Measurements from ENCODE around the gene MAU2. TPM values are rescaled to one million over a fixed set of nuclear protein-coding genes. Genes with fewer than 3 reads are reported as not detected.
A peak's percentile ranks its signal among the peaks of the same experiment; 100 is the strongest.

Gene MAU2, protein sequence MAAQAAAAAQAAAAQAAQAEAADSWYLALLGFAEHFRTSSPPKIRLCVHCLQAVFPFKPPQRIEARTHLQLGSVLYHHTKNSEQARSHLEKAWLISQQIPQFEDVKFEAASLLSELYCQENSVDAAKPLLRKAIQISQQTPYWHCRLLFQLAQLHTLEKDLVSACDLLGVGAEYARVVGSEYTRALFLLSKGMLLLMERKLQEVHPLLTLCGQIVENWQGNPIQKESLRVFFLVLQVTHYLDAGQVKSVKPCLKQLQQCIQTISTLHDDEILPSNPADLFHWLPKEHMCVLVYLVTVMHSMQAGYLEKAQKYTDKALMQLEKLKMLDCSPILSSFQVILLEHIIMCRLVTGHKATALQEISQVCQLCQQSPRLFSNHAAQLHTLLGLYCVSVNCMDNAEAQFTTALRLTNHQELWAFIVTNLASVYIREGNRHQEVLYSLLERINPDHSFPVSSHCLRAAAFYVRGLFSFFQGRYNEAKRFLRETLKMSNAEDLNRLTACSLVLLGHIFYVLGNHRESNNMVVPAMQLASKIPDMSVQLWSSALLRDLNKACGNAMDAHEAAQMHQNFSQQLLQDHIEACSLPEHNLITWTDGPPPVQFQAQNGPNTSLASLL
- total RNA-seq, result 16.9 and 38.2 TPM in 2 replicates

DNA sequence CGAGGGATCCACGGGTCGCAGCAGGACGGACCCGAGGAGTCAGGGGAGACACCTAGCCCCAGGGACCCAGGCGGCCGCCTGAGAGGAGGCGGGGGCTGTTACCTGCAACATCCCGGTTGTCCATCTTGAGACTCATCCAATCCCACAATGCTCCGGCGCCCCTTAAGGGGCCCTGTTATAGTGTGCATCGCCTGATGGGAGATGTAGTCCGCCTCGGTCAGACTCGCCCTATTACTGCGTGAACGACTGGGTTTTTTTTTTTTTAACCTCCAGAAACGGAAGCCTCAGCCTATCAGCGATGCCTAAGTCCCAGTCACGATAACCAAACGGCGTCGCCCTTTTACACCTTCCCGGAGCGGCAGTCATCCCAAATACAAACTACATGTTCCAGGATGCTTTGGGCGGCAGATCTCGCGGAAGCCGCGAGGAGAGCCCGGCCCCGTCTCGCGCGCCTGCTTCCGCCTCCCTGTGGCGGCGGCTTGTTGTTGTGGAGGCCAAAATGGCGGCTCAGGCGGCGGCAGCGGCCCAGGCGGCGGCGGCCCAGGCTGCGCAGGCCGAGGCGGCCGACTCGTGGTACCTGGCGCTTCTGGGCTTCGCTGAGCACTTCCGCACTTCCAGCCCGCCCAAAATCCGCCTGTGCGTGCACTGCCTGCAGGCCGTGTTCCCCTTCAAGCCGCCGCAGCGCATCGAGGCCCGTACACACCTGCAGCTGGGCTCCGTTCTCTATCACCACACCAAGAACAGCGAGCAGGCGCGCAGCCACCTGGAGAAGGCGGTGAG, at the start of gene MAU2, which contains the start of gene SUGP1:
TSS of gene MAU2 (plus strand) at position 469 of the 780 bp plus-strand sequence. CDS start at position 500, 31 bp downstream.
TSS of gene SUGP1 (minus strand) at position 149 of the 780 bp plus-strand sequence. CDS start at position 136, 13 bp downstream.
- DNase-seq (ENCODE audit: low read depth in 2 of 2), result peak; percentile 73 to 92

DNA sequence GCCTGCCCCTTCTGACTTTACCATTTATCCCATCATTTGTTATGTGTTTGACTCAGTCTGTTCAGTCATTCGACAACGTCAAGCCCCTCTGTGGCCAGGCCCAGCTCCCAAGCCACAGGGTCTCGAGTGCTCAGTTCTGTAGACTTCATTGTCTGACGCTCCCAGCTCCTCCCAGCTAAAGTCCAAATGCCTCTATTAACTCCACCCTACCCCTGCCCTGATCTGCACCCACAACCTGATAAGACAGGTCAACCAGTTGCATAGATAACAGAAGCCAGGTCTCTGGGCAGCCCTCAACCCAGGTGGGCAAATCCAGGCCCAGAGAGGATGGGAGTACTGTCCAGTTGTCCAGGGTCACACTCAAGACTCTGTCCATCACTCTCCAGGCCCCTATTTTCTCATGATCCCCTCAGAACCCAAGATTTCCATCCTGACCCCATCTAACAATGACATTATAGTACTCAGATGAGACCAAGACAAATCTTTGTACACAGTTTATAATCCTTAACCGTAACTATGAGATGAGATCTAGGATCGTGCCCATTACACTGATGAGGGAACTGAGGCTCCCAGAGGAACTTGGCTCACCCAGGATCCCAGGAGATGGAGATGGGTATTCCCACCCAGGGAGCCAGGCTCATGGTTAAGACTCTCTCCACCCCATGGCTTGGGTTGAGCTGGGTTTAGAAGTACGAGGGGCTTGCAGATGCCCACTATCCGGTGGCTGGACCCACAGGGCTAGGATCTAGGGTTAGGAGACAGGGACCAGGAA, 48.6 kb upstream of the MAU2 start:
- no peak for DNase-seq (ENCODE audit: low read depth in 2 of 2)

DNA sequence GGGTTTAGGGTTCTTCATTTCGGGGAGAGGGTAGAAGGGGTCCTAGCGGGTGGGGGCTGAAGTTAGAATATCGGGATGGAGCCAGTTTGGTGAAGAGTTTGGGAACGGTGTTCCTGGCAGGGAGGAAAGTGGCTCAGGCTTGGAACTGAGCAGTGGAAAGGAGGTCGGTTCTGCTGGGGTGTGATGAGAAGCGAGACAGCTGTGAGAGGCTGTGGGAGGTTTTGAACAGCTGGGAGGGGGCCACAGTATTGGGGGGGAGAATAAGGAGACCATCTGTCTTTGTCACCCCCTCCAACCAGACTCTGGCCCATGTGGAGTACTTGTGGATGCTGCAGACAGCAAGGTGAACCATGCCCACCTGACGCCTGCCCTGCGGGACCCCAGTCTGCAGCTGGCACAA, 46.5 kb upstream of the MAU2 start:
- no peak for DNase-seq (ENCODE audit: low read depth in 2 of 2)

DNA sequence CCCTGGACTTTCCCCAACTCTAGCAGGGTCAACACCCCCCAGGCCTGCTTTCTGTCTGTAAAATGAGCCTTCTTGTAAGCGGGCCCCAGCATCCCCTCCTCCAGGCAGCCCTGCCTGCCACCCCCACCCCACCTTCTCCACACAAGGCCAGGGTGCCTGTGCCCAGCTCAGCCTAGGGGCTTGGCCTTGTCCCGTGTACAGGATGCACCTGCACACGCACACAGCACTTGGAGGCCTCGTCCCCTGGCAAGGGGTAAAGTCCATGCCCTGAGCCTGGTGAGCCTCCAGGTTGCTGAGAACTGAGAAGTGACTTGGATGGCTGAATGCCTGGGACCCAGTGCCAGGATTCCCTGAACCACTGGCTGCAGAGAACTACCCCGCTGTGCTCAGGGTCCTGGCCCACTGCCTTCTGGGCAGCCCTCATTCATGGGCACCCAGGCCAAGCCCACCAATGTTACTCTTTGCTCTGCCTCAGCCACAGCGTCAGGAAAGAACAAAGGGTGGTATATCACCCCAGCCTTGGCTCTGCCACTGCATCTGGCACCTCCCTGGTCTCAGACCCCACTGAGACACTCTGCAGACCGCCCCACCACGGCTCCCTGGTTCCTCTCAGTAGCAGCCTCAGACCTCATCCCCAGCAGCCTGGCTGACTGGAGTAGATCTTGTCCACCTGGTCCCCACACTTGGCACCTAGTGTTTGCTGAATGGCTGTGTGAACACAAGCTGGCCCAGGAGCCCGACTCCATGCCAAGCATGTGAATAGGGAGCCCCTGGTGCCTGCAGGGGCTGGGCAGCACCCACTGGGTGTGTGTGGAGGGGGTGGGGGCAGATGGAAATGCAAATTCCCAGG, 45.7 kb upstream of the MAU2 start:
- DNase-seq (ENCODE audit: low read depth in 2 of 2), result no peak

DNA sequence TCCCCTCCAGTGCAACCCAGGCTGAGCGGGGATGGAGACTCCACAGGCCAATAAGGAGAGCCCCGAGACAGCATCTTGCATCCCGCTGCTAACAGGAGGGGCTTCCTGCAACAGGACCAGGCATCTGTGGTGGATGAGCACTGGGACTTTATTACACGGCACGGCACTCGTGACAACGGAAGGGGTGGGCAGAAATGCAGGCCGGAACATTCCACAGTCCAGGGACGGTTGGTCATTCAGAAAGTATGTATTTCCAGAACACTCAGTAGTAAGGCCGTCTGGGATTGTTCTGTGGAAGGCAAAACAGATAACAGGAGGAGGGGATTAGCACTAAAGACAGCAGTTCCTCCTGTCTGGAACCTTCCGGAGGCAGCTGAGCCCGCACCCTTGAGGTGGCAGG, 44.2 kb upstream of the MAU2 start:
- DNase-seq (ENCODE audit: low read depth in 2 of 2), result no peak

DNA sequence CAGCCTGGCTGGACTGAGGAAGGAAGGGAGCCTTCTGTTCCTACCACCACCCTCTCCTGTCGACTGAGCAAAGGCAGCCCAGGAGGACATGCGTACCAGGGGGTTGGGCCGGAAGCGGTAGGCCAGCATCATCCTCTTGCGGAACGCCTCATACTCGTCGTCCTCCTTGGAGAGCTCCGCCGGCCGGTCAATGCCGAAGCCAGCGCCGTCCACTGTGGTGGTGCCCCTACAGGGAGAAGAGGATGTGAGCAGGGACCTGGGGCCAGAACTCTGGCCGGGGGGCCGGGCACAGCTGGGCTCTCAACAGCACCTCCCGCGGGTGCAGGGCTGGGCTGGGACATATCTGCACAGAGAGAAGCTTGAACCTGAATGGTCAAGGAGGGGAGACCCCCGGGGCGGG, 43.8 kb upstream of the MAU2 start:
- DNase-seq (ENCODE audit: low read depth in 2 of 2), result no peak

DNA sequence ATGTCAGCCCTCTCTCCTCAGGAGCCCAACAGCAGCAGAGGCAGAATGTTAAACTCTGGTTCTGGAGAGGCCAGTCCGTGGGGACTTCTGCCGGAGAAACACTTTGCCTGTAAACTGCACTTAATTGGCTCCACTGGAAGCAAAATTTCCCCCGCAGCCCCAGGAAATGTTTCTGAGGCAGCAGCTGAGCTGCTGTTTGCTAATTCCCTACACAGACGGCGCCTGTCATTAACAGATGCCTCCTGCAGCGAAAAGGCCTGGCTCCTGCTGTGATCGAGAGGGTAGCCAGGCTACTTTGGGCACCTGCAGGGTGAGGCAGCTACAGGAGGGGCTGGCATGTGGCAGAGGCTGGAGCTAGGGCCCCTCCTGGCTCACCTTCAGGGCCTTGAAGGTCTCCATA, 42.3 kb upstream of the MAU2 start:
- no peak for DNase-seq (ENCODE audit: low read depth in 2 of 2)

DNA sequence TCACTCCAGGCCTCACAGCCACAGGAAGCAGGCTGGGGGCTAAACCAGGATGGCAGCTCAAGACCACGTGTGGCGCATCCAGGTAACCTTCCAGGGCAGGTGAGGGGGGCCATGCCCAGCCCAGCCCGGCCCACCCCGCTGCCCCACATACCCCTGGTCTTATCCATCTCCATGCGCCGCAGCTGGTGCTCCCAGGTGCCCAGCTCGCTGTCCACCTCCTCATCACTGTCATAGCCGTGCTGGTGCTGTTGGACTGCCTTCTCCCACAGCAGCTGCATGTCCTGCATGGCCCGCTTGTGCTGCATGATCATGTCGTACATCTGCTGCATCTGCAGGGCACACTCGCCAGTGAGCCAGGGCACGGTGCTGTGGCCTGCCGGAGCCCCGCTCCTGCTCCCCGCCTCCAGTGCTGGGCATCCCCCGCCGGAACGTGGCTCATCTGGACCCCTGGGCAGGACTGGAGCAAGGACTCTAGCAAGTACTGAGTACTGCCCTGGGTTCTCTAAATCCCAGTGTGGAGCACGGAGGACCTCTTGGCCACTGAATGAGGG, 41.5 kb upstream of the MAU2 start:
- DNase-seq (ENCODE audit: low read depth in 2 of 2), result no peak

DNA sequence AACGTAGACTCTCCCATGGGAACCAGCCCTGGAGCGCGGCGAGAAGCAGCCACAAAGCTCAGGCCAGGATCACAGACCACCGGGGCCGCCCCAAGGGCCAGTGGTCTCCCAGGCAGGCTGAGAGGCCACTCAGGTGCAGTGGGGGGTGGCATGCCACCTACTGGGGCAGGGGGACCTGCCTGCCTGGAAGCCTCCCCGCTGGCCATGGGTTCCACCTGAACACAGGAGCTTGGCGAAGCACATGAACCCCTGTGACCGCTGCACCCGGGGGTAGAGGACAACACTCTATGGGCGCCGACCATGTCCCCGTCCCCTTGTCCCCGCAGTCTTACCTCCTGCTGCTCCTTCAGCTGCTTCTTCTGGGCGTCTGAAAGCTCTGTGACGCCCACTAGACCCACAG, 40.8 kb upstream of the MAU2 start:
- no peak for DNase-seq (ENCODE audit: low read depth in 2 of 2)

DNA sequence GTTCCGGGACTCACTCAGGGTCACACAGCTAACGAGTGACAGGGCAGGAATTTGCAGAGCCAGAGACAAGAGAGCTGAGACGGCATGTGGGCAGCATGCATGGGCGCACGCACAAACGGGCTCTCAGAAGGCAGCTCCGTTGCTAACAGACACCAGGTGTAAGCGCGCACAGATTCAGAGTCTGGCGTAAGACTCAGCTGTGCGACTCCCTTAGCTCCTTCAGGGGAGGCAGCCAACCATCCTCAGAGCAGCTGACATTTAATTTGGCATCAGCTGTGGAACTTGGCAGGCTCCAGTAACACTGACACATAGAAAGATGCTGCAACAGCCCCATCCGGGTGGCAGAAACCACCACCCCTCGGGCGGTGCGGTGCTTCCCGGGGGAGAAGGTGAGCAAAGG, 40.1 kb upstream of the MAU2 start:
- no peak for DNase-seq (ENCODE audit: low read depth in 2 of 2)

DNA sequence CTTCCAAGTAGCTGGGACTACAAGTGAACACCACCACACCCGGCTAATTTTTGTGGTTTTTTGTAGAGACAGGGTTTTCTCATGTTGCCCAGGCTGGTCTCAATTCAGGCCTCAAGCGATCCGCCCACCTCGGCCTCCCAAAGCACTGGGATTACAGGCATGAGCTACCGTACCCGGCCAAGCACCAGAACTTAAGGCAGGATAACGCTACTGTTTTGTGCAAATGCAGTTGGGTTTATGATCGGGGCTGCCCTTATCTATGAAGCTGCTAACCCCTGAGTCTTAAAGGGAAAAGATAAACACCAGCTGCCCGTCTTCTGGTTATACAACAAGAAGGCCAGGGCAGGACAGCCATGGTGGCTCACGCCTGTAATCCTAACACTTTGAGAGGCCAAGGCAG, 34.9 kb upstream of the MAU2 start:
- no peak for DNase-seq (ENCODE audit: low read depth in 2 of 2)

DNA sequence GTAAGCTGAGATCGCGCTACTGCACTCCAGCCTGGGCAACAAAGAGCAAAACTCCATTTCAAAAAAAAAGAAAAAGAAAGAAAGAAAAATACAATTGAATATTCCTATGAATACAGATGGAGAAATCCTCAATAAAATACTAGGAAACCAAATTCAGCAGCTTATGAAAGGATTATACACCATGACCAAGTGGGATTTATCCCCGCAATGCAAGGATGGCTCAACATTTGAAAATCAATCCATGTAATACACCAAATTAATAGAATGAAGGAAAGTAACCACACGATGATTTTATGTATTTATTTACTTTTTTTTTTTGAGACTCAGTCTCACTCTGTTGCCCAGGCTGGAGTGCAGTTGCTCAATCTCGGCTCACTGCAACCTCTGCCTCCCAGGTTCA, 28.0 kb upstream of the MAU2 start:
- no peak for DNase-seq (ENCODE audit: low read depth in 2 of 2)

DNA sequence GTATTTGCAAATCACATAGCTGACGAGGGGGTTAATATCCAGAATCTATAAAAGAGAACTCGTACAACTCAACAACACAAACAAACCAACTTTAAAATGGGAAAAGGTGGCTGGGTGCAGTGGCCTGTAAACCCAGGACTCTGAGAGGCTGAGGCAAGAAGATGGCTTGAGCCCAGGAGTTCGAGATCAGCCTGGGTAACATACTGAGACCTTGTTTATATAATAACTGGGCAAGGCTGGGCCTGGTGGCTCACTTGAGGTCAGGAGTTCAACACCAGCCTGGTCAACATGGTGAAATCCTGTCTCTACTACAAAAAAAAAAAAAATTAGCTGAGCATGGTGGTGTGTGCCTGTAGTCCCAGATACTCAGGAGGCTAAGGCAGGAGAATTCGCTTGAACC, 25.7 kb upstream of the MAU2 start:
- DNase-seq (ENCODE audit: low read depth in 2 of 2), result no peak

DNA sequence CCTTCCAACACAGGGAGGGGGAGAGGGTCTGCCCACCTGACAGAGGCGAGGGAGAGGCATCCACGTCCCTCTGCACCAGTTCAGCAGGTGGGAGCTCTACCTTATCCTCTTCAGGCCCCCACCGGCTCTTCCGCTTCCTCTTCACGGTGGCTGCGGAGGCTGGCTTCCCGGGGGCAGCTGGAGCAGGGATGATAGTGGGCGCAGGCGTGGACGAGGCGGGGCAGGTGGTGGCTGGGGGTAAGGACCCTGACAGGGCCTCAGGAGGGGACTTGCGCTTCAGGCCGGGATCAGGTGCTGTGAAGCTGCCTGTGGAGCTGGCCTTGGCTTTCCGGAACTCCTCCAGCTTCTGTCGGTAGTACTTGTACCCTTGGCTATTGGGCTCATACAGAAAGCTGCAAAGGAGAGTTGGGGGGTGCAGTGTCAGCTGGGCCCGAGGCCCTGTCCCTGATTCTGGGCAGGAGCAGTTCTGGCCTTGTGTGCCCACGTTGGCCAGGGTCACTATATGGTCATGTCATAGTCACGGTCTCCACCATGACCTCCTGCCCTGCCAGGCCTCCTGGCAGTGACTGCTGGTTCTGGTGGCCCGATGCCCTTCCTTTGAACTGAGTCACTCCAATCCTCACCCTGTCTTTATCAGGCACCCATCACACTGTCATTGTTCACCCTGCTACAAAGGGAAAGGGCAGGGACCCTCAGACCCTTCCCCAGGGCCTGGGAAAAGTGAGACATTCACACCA, 23.5 kb upstream of the MAU2 start:
- no peak for DNase-seq (ENCODE audit: low read depth in 2 of 2)

DNA sequence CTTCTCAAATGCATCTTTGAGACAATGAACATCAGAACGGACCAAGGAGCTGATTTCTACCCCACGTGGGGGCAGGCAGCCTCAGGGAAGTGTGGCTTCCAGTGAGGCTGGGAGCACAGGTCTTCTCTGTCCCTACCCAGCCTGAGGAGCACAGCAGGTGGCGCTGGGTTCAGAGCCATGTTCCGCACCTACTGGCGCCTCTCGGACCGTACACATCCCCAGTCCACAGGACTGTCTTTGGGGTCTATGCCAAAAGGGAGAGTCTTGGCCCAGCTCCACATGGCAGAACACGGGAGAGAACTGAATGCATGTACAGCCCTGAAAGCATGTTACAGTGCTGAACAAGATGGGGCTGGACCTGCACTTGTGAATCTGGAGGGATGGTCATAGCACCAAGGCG, 22.9 kb upstream of the MAU2 start:
- no peak for DNase-seq (ENCODE audit: low read depth in 2 of 2)

DNA sequence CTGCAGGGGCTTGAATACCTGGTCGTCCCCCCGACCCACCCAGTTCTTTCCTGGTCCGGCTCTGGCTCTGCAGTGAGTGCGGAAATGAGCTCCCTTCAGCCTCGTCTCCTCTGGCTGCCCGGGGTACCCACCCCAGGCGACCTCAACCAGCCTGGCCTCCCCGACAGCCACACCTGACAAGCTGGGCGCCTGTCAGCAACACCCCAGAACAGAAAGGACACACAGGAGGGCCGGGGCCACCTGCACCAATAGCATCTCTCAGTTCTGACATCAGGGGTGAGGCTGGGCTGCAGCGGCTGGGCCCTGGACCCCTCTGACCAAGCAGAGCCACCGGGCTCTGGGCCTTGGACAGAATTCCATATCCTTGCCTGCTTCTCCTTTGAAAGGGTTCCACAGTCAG, 20.0 kb upstream of the MAU2 start:
- no peak for DNase-seq (ENCODE audit: low read depth in 2 of 2)

DNA sequence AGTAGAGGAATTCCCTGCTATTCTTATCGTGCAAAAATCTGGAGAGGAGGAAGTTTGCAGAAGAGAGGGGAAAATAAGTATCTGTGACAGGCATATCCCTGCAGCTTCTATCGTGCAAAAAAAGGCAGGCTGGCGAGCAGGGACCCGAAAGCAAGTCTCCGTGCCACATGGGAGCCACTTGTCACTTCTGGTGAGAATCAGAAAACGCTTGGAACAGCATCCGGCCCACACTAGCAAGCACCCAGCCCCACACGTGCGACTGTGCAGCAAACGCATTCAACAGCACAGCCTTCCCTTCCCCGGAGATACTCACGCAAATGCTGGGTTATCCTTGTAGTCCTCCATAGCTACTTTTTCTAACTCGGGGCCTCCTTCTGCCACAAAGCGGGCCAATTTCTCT, 17.2 kb upstream of the MAU2 start:
- DNase-seq (ENCODE audit: low read depth in 2 of 2), result no peak

DNA sequence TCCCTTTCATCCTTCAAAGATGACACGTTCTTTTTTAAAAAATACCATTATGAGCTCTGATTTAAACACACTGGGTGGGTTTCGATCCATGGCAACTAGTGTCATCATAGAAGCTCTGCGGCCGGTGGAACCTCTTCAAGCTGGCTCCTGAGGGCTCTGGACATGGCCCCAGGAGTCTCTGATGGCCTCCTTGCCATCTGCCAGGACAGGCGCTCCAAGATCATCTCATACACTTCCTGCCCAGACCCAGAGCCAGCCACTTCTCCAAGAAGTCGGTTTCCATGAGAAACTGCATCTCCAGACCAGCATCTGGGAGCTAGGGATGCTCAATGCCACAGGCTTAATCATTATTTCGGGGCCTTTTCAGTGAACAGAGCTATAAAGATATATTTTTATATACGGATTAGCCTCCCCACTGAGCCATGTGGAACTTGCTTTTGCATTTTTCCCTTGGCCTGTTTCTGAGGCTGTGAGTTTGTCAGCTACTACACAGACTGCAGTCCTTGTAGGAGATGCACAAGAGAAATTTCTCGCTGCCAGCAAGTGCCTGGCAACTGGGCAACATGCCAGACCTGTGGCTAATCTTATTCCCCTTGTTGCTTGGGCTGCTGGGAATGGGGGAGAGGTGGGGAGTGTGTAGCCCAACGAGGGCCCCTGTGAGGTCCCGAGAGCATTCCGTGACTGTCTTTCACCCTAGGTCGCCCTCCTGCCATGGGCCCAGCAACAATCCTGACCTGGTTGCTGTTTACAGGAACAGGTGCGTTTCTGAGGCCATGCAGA, 16.3 kb upstream of the MAU2 start:
- DNase-seq (ENCODE audit: low read depth in 2 of 2), result no peak

DNA sequence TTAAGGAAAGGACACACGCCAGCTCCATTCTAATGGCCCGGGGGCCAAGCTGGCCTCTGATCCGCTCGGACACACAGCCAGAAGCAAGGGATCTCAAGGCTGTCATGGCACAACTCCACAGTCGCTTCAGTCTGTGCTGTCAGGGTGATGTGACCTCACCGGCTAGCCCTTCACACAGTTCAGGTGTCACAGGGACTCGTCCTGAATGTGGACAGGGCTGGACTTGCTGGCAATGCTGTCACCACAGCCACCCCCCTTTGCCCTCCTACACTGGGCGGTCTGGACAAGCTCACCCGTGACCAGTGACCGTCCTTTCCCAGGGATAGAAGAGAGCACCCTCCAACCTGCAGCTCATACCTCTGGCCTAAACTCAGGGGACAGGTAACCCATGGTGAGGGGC, 15.6 kb upstream of the MAU2 start:
- no peak for DNase-seq (ENCODE audit: low read depth in 2 of 2)

Data from dermis microvascular lymphatic vessel endothelial cell (primary cell).